DMS114 treated with DMSO at 0.1 percent for 48 hours (cell line): ENCODE results near the gene FOSB.

ENCODE experiments used
- DNase-seq: peaks from one replicate; lab custom pipeline; 2025; ENCODE audit not compliant: unreplicated experiment; lab: John Stamatoyannopoulos, UW

FOSB gene

GRCh38 chr19:45522010-45522941, 54.5 kb downstream of the FOSB start:
- DNase-seq: no peak

GRCh38 chr19:45523642-45524256, 56.0 kb downstream of the FOSB start:
- DNase-seq: peak; percentile 80

GRCh38 chr19:45524575-45525129, 56.9 kb downstream of the FOSB start:
- DNase-seq: no peak
